T-helper 1 cell treated with Interleukin-12 subunit alpha and Interleukin-12 subunit beta and Interleukin-4 antibody, amounts not matched to agents 30 μg/mL and 1 μg/mL, for 36 hours (primary cell): ENCODE data around the gene TMEM255B.

ENCODE experiments used
- H3K27ac Mint-ChIP-seq: one replicate; pipeline ENCODE4 v1.8.0; 2021; ENCODE audit warnings: mild to moderate bottlenecking, mixed read lengths
- H3K27me3 Mint-ChIP-seq: one replicate; pipeline ENCODE4 v1.8.0; 2021; ENCODE audit warnings: low read depth, mixed read lengths
- H3K36me3 Mint-ChIP-seq: one replicate; pipeline ENCODE4 v1.8.0; 2021; ENCODE audit warnings: low read depth, mixed read lengths
- H3K4me1 Mint-ChIP-seq: one replicate; pipeline ENCODE4 v1.8.0; 2021; ENCODE audit warnings: low read depth, mixed read lengths
- H3K4me3 Mint-ChIP-seq: one replicate; pipeline ENCODE4 v1.8.0; 2021; ENCODE audit warnings: mild to moderate bottlenecking, moderate library complexity, mixed read lengths
- H3K9me3 Mint-ChIP-seq: one replicate; pipeline ENCODE4 v1.8.0; 2021; ENCODE audit warnings: mixed read lengths

TMEM255B gene

DNA sequence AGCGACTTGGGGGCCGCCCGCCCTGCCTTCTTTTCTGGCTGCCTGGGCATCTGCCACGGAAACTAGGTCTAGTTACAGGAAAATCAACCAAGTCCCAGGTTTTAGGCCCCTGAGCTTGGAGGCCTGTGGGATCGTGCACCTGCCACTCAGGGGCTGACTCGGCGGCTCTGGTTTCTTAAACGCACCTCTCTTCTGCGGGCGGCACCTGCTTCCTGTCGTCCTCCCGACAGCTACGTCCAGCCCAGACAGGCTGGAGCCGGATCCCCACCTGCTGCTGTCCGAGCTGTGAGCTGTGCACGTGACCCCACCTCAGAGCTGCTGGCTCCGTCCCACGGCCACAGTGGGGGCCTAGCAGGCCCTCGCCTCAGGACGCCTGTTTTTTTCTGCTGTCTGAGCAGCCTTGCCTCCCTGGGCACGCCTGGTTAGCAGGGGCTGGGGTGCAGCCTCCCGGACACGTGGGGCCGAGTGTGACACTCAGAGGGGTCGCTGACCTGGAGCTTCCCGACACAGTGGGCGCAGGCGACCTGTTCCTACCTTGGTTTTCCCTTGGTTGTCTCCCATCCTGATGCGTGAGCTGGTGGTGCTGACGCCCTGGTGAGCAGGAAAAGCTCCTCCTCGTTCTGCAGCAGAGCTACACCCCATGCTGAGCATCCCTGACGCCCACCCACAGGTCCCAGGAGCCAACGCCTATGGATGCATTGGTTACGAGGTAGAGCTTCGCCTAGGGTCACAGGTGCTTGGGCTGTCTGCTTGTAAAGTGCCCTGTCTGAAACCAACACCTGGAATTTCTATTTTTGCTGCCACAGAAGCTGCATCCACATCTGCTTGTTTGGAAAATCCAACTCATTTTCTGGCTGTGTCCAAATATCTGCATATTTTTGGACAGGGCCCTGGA, 17.5 kb downstream of the TMEM255B start:
- no peaks in the 10 kb centered on the region for H3K36me3 Mint-ChIP-seq
- H3K27ac Mint-ChIP-seq = no peak overlapping the region
- peaks cover 18% of the 10 kb centered on the region for H3K27me3 Mint-ChIP-seq
- peaks cover 6% of the 10 kb centered on the region for H3K4me1 Mint-ChIP-seq
- peaks cover 6% of the 10 kb centered on the region for H3K9me3 Mint-ChIP-seq
- no peak overlapping the region for H3K4me3 Mint-ChIP-seq

- Mint-ChIP-seq H3K4me3 (no peak overlapping the region), H3K4me1 (no peaks in the 10 kb centered on the region), H3K9me3 (peaks cover 2% of the 10 kb centered on the region), H3K36me3 (no peaks in the 10 kb centered on the region), H3K27ac (no peak overlapping the region), H3K27me3 (peaks cover 18% of the 10 kb centered on the region)
Measured at GRCh38 chr13:113777311-113778260, 18.6 kb downstream of the TMEM255B start.

DNA sequence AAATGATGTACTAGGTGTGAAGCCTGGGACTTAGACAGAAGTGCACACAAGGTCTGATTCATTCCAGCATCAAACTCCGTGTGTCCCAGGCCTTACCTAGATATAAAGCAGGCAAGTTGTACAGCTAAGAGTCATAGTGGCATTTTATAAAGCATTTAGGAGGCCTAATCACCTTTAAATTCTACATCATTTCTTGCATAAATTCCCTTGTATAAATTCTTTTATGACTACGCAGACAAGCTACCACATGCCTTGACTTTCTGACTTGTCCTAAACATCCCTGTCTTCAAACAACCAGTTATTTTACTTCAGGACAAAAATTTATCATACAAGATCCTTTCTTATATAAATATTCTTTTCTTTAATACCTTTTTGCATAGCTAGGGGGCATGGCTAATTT, 22.5 kb downstream of the TMEM255B start:
- H3K4me3 Mint-ChIP-seq = no peak overlapping the region
- H3K36me3 Mint-ChIP-seq = no peaks in the 10 kb centered on the region
- peaks cover 29% of the 10 kb centered on the region for H3K27me3 Mint-ChIP-seq
- no peak overlapping the region for H3K27ac Mint-ChIP-seq
- H3K4me1 Mint-ChIP-seq = no peaks in the 10 kb centered on the region
- no peaks in the 10 kb centered on the region for H3K9me3 Mint-ChIP-seq

GRCh38 chr13:113782472-113782871, 23.4 kb downstream of the TMEM255B start:
- no peak overlapping the region for H3K27ac Mint-ChIP-seq
- H3K4me1 Mint-ChIP-seq = no peaks in the 10 kb centered on the region
- no peaks in the 10 kb centered on the region for H3K36me3 Mint-ChIP-seq
- peaks cover 29% of the 10 kb centered on the region for H3K27me3 Mint-ChIP-seq
- H3K9me3 Mint-ChIP-seq = no peaks in the 10 kb centered on the region
- no peak overlapping the region for H3K4me3 Mint-ChIP-seq

- H3K4me3 Mint-ChIP-seq = no peak overlapping the region
- no peaks in the 10 kb centered on the region for H3K36me3 Mint-ChIP-seq
- no peak overlapping the region for H3K27ac Mint-ChIP-seq
- H3K27me3 Mint-ChIP-seq = peaks cover 29% of the 10 kb centered on the region
- no peaks in the 10 kb centered on the region for H3K9me3 Mint-ChIP-seq
- H3K4me1 Mint-ChIP-seq = no peaks in the 10 kb centered on the region
Measured at GRCh38 chr13:113783200-113783881, 24.3 kb downstream of the TMEM255B start.

- Mint-ChIP-seq H3K4me1 (no peaks in the 10 kb centered on the region), H3K27me3 (peaks cover 23% of the 10 kb centered on the region), H3K27ac (no peak overlapping the region), H3K36me3 (no peaks in the 10 kb centered on the region), H3K4me3 (no peak overlapping the region), H3K9me3 (no peaks in the 10 kb centered on the region)
Measured at GRCh38 chr13:113783966-113784644, 25.1 kb downstream of the TMEM255B start.

DNA sequence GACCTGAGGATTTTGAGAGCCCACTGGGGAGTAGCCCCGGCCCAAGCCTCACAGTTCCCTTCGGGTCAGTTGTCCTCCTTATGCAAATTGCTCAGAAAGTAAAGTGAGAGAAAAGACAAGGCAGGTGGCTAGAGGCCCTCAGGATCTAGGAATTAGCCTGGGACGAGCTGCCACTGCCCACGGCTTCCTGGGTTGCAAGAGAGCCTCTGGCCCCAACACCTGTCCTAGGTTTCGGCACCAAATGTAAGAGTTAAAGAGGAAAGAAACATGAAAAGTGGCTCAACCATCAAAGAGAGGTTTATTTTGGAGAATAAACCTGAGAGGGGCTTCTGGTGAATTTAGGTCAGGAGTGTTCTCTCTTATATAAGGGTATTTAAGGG, 25.6 kb downstream of the TMEM255B start:
- H3K27ac Mint-ChIP-seq = no peak overlapping the region
- no peak overlapping the region for H3K4me3 Mint-ChIP-seq
- no peaks in the 10 kb centered on the region for H3K4me1 Mint-ChIP-seq
- H3K9me3 Mint-ChIP-seq = no peaks in the 10 kb centered on the region
- H3K27me3 Mint-ChIP-seq = peaks cover 18% of the 10 kb centered on the region
- H3K36me3 Mint-ChIP-seq = no peaks in the 10 kb centered on the region

- H3K27me3 Mint-ChIP-seq = peaks cover 16% of the 10 kb centered on the region
- no peaks in the 10 kb centered on the region for H3K9me3 Mint-ChIP-seq
- H3K4me3 Mint-ChIP-seq = no peak overlapping the region
- H3K27ac Mint-ChIP-seq = no peak overlapping the region
- no peaks in the 10 kb centered on the region for H3K36me3 Mint-ChIP-seq
- H3K4me1 Mint-ChIP-seq = no peaks in the 10 kb centered on the region
Measured at GRCh38 chr13:113785051-113786010, 26.3 kb downstream of the TMEM255B start.

GRCh38 chr13:113786262-113786841, 27.3 kb downstream of the TMEM255B start:
- Mint-ChIP-seq H3K27ac (no peak overlapping the region), H3K9me3 (no peaks in the 10 kb centered on the region), H3K4me3 (no peak overlapping the region), H3K4me1 (no peaks in the 10 kb centered on the region), H3K27me3 (peaks cover 13% of the 10 kb centered on the region), H3K36me3 (no peaks in the 10 kb centered on the region)

GRCh38 chr13:113787694-113788093, 28.7 kb downstream of the TMEM255B start:
- H3K4me1 Mint-ChIP-seq = no peaks in the 10 kb centered on the region
- H3K27me3 Mint-ChIP-seq = peaks cover 11% of the 10 kb centered on the region
- no peaks in the 10 kb centered on the region for H3K9me3 Mint-ChIP-seq
- H3K36me3 Mint-ChIP-seq = no peaks in the 10 kb centered on the region
- H3K4me3 Mint-ChIP-seq = no peak overlapping the region
- no peak overlapping the region for H3K27ac Mint-ChIP-seq

DNA sequence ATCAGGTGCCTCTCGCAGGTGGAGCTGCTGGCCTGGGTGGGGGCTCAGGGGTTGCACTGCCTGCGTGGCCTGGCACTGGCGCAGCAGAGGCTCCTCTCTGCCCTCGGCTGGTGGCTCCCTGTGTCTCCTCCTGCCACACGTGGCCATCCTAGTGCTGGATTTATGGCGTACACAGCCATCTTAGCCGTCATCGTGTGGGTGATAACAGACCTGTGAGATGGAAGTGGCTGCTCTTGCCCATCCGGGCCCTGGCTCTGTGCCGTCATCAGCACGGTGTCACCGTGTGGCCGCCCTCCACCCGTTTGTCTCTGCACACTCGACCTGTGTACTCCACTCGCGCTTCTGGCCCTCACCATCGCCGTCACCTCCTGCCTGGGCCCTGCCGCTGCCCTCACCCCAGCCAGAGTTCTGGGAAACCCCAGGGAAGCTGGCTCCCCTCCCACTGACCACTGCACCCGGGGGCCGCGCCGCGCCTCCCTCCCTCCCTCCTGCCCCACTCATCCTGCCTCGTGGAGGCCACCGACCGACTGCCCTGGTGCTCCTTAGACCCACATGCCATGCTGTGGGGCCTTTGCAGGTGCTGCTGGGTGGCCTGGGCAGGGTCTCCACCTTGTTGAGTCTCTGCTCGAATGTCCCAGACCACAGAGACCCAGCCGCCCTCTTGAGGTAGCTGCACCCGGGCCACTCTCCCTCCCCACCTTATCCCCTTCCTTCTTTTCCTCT, 29.5 kb downstream of the TMEM255B start:
- H3K36me3 Mint-ChIP-seq = no peaks in the 10 kb centered on the region

DNA sequence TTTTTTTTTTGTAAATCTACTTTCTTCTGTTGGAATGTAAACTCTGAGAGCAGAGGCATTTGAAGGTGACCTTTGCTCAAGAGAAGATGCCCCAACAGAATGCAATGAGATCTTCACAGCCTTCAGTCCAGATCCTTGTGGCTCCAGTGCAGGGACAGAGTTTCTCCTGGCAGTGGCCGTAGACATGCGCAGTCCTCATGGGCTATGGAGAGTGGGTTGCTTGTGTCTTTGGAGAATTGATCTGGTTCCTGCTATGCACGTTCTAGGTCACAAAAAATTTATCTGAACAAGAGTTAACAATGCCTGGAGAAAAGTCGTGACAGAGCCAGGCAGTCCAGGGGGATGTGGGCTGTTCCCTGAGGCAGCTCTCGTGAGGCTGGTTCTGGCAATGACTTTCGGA, 30.1 kb downstream of the TMEM255B start:
- Mint-ChIP-seq H3K36me3 (no peaks in the 10 kb centered on the region), H3K27ac (no peak overlapping the region), H3K27me3 (peaks cover 7% of the 10 kb centered on the region), H3K4me1 (no peaks in the 10 kb centered on the region), H3K9me3 (no peaks in the 10 kb centered on the region), H3K4me3 (no peak overlapping the region)

More for the DNA sequence above, 29.5 kb downstream of the TMEM255B start:
- Mint-ChIP-seq H3K9me3 (no peaks in the 10 kb centered on the region), H3K27ac (no peak overlapping the region), H3K4me1 (no peaks in the 10 kb centered on the region), H3K4me3 (no peak overlapping the region), H3K27me3 (peaks cover 7% of the 10 kb centered on the region)
